ENCODE measurements around the gene HLA-DRA. TPM values are rescaled to one million over a fixed set of nuclear protein-coding genes. Genes with fewer than 3 reads are reported as not detected.
"Not testable (repeated sequence)": the region's sequence is repeated elsewhere in the genome, so short reads cannot be mapped to it uniquely, and the experiment has no call there.

HLA-DRA gene
- total RNA-seq, 1 donor from 2014 or later, result 40.1 TPM

DNA sequence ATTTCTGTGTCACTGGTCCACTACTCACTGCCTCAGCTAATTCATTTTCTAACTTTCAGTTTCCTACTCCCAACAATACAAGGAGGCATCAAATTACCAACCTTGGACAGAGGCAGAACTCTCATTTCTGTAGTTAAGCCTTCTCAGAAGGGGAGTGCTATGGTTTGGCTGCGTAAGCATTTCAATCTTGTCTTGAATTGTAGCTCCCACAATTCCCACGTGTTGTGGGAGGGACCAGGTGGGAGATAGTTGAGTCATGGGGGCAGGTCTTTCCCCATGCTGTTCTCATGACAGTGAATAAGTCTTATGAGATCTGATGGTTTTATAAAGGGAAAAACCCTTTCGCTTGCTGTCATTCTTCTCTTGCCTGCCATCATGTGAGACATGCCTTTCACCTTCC, 22.9 kb downstream of the HLA-DRA start:
- no peak for DNase-seq (ENCODE audit: low spot score)
- no peak overlapping the region for H3K4me3 Mint-ChIP-seq
- no peak overlapping the region for H3K27ac Mint-ChIP-seq
- intact Hi-C loops (cut with micrococcal nuclease), result no loop called here
- peaks cover 6% of the 10 kb centered on the region for H3K4me1 Mint-ChIP-seq (ENCODE audit: low read depth)
- H3K36me3 Mint-ChIP-seq (ENCODE audit: low read depth), result no peaks in the 10 kb centered on the region
- peaks cover 7% of the 10 kb centered on the region for H3K27me3 Mint-ChIP-seq (ENCODE audit: insufficient read depth)
- H3K9me3 Mint-ChIP-seq, result peaks cover 4% of the 10 kb centered on the region

DNA sequence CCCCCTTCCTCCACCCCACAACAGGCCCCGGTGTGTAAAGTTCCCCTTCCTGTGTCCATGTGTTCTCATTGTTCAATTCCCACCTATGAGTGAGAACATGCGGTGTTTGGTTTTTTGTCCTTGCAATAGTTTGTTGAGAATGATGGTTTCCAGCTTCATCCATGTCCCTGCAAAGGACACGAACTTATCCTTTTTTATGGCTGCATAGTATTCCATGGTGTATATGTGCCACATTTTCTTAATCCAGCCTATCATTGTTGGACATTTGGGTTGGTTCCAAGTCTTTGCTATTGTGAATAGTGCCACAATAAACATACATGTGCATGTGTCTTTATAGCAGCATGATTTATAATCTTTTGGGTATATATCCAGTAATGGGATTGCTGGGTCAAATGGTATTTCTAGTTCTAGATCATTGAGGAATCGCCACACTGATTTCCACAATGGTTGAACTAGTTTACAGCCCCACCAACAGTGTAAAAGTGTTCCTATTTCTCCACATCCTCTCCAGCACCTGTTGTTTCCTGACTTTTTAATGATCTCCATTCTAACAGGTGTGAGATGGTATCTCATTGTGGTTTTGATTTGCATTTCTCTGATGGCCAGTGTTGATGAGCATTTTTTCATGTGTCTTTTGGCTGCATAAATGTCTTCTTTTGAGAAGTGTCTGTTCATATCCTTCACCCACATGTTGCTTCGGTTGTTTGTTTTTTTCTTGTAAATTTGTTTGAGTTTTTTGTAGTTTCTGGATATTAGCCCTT, 28.2 kb downstream of the HLA-DRA start:
- H3K36me3 Mint-ChIP-seq (ENCODE audit: low read depth); intact Hi-C loops (cut with micrococcal nuclease); DNase-seq (ENCODE audit: low spot score); H3K4me3 Mint-ChIP-seq; H3K27me3 Mint-ChIP-seq (ENCODE audit: insufficient read depth); H3K27ac Mint-ChIP-seq; H3K4me1 Mint-ChIP-seq (ENCODE audit: low read depth); H3K9me3 Mint-ChIP-seq: not testable (repeated sequence)

DNA sequence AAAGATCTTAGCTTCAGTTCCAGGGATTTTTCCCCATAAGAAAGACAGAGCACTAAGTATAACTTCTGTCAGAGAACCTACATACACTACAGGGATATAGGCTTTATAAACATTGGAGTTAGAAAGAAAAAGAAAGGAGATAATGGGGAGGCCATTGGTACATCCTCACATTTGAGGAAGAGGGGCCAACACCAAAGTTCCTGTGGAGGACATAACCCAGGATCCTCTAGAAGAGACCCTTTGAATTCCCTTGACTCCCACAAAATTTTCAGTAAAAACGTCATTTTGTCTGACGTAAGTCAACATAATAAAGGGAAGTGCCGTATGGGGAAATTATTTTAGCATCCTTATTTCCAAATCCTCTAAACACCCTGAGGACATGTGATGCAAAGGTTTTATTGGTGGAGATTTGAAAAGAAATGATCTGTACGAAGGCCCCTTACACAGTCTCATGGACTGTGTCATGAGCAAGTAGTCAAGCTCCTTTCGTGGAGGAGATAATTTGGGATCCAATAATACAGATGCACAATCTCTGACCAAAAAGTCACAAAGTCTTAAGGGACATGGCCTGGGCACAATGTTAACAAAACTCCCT, 33.2 kb downstream of the HLA-DRA start:
- no peaks in the 10 kb centered on the region for H3K36me3 Mint-ChIP-seq (ENCODE audit: low read depth)
- intact Hi-C loops (cut with micrococcal nuclease), result no loop called here
- H3K4me3 Mint-ChIP-seq, result no peak overlapping the region

DNA sequence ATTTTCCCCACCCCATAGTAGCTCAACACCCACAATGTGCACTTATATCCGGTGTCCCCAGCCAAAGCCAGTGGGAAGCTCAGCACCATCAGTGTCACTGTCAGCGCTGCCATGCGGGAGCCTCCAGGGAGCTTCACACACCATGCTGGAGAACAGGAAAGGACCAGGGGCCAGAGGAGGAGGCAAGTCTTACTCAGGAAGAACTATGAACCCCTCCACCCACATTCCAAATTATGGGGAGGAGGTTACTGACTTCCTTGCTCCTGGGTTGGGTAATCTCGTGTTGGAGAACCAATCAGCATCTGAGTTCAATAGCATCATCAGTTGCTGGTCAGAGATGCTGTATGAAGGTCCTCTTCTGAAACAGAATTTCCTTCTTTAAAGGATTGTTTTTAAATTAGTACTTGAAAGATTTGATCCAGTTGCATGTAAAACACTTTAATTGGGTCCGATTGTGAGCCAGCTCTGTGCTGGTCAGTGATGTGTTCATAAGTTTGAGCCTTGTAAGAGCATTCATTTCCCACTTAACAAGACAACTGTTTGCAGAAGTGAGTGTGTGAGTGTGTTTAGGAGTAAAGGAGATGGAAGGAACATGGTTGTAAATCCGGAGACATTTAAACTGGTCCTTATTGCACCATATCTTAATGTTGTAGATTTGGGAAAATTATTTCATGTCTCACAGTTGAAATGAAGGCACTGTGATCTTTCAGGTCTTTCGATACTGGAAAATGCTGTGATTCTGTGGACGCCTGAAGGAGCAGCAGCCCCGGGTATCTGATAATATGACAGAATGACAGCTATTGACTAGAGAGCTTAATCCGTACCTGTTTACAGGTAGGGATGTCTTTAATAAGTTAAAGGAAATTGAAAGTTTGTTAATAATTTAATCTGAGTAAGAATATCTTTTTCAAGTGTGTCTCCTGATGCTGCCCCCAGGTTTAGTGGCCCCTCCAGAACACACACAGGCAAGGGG, 34.0 kb downstream of the HLA-DRA start:
- H3K27ac Mint-ChIP-seq; intact Hi-C loops (cut with micrococcal nuclease); H3K4me1 Mint-ChIP-seq (ENCODE audit: low read depth); H3K9me3 Mint-ChIP-seq; DNase-seq (ENCODE audit: low spot score); H3K36me3 Mint-ChIP-seq (ENCODE audit: low read depth); H3K4me3 Mint-ChIP-seq: not testable (repeated sequence)
- H3K27me3 Mint-ChIP-seq (ENCODE audit: insufficient read depth), result peaks cover 19% of the 10 kb centered on the region

More for the DNA sequence above, 33.2 kb downstream of the HLA-DRA start:
- no peaks in the 10 kb centered on the region for H3K9me3 Mint-ChIP-seq
- no peak for DNase-seq (ENCODE audit: low spot score)
- peaks cover 4% of the 10 kb centered on the region for H3K4me1 Mint-ChIP-seq (ENCODE audit: low read depth)
- H3K27me3 Mint-ChIP-seq (ENCODE audit: insufficient read depth), result peaks cover 18% of the 10 kb centered on the region
- no peak overlapping the region for H3K27ac Mint-ChIP-seq

DNA sequence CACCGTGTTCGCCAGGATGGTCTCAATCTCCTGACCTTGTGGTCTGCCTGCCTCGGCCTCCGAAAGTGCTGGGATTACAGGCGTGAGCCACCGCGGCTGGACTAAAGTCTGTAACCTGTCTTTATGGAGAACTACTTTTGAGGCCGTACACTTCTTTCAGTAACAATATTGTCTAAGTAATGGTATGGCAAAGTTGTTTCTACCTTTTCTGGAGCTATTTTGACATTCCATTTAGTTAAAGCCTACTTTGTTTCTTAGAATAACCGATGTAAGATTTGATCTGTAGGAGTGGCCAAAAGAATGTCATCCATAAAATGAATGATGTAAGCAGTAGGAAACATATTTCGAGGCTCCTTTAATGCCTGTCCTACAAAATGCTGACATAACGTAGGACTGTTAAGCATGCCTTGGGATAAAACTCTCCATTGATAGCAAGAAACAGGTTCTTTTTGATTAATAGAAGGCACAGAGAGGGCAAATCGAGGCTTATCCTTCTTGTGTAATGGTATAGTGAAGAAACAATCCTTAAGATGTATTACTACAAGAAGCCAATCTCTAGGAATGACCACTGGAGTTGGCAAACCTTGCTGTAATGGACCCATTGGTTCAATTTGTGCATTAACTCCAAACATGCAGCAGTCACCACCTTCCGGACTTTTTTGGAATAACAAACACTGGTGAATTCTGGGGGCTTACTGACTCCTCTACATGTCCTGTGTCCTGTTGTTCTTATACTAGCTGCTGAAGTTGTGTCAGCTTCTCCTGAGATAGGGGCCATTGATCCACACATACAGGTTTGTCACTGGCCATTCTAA, 35.9 kb downstream of the HLA-DRA start:
- DNase-seq (ENCODE audit: low spot score), result no peak
- intact Hi-C loops (cut with micrococcal nuclease), result no loop called here
- H3K4me1 Mint-ChIP-seq (ENCODE audit: low read depth), result peaks cover 4% of the 10 kb centered on the region
- no peak overlapping the region for H3K4me3 Mint-ChIP-seq
- H3K36me3 Mint-ChIP-seq (ENCODE audit: low read depth), result no peaks in the 10 kb centered on the region
- H3K27me3 Mint-ChIP-seq (ENCODE audit: insufficient read depth), result peaks cover 27% of the 10 kb centered on the region
- H3K27ac Mint-ChIP-seq, result no peak overlapping the region
- no peaks in the 10 kb centered on the region for H3K9me3 Mint-ChIP-seq

DNA sequence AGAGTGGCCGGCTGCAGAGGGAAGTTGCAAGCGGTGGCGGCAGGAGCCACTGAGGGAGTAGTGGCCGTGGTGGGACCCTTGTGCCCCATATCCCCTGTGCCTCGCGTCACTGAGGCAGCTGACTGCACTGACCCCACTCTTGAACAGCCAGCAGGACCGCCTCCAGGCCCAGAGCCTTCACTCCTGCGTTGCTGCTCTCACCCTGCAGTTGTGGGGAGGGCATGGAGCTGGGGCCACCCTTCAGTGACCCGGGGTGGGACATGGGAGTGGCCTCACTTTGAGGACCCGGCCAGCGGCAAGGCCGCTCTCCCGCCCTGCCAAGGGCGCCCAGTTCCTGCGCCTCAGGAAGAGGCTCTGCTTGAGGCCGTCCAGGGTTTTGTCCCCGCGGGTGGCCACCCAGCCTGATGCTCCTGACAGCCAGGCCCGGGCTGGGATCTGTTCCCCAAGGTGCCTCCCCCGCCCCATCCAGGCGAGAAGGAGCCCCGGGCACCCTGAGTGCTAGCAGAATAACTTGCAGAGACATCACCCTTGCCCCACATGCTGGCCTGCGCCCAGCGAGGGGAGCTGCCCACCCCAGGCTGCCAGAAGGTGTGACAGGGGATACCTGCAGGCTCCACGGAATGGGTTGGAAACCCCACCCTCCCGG, 44.4 kb downstream of the HLA-DRA start:
- Mint-ChIP-seq H3K4me1 (ENCODE audit: low read depth) (no peaks in the 10 kb centered on the region), H3K27ac (no peak overlapping the region), H3K27me3 (ENCODE audit: insufficient read depth) (peaks cover 28% of the 10 kb centered on the region), H3K9me3 (no peaks in the 10 kb centered on the region), H3K4me3 (no peak overlapping the region), H3K36me3 (ENCODE audit: low read depth) (no peaks in the 10 kb centered on the region)
- intact Hi-C loops (cut with micrococcal nuclease), result no loop called here
- no peak for DNase-seq (ENCODE audit: low spot score)

DNA sequence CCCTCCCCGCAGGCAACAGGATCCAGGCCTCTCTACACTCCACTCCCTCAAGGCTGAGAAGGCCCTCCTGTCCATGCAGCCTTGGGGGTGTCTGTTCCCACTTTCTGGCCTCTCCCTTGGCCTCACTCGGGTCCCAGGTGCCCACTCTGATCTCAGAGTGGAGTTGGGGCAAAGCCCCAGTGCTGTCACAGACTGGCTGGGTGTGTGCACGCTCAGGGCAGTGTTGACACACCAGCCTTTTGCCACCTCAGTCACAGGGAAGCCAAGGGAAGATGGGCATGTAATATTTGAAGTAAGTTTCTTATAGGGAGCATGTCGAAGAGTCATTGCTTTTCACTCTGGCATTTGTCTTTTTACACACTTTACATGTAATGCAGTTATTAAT, 44.9 kb downstream of the HLA-DRA start:
- H3K27ac Mint-ChIP-seq, result no peak overlapping the region
- H3K9me3 Mint-ChIP-seq, result no peaks in the 10 kb centered on the region
- no peak overlapping the region for H3K4me3 Mint-ChIP-seq
- no peaks in the 10 kb centered on the region for H3K4me1 Mint-ChIP-seq (ENCODE audit: low read depth)
- no peak for DNase-seq (ENCODE audit: low spot score)
- intact Hi-C loops (cut with micrococcal nuclease), result no loop called here
- peaks cover 31% of the 10 kb centered on the region for H3K27me3 Mint-ChIP-seq (ENCODE audit: insufficient read depth)
- no peaks in the 10 kb centered on the region for H3K36me3 Mint-ChIP-seq (ENCODE audit: low read depth)

DNA sequence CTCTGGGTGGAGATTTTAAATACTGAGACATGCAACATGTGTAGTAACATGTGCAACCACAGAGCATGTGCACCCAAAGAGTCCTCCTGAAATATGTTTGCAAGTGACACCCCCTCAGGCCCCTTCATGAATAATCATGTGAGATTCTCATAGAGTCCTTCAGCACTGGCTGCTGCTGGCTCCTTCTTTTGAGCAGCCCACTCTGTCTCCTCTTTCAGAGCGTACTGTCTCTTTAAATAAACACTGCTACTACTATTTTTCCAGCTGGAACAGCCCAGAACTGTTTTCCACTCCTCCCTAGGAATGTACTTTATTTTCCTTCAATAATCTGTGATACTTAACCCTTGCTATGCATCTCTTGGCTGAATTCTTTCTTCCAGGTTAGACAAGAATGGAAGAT, 48.4 kb downstream of the HLA-DRA start:
- no peaks in the 10 kb centered on the region for H3K36me3 Mint-ChIP-seq (ENCODE audit: low read depth)
- peaks cover 27% of the 10 kb centered on the region for H3K27me3 Mint-ChIP-seq (ENCODE audit: insufficient read depth)
- H3K4me1 Mint-ChIP-seq (ENCODE audit: low read depth), result no peaks in the 10 kb centered on the region
- intact Hi-C loops (cut with micrococcal nuclease), result no loop called here
- no peak for DNase-seq (ENCODE audit: low spot score)
- no peak overlapping the region for H3K27ac Mint-ChIP-seq
- peaks cover 4% of the 10 kb centered on the region for H3K9me3 Mint-ChIP-seq
- H3K4me3 Mint-ChIP-seq, result no peak overlapping the region

DNA sequence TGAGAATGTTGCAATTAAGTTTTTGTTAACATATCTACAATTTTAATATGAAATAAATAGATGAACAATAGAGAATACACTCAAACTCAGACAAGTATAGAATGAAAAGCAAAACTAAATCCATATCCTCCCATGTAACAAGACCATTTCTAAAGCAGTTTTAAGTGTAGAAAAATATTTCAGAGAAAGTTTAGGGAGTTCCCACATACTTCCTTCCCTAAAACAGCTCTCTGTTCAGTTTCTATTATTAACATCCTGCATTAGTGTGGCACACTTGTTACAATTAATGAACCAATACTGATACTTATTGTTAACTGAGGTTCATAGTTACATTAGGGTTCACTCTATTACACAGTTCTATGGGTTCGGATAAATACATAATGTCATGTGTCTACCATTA, 52.0 kb downstream of the HLA-DRA start:
- intact Hi-C loops (cut with micrococcal nuclease), result loop anchor here (1.0 kb wide), 2 partner anchors 10 to 46 kb away; no protein-coding TSS in a partner anchor
- Mint-ChIP-seq H3K36me3 (ENCODE audit: low read depth) (no peaks in the 10 kb centered on the region), H3K27me3 (ENCODE audit: insufficient read depth) (peaks cover 25% of the 10 kb centered on the region), H3K9me3 (peaks cover 4% of the 10 kb centered on the region), H3K4me3 (no peak overlapping the region), H3K4me1 (ENCODE audit: low read depth) (no peaks in the 10 kb centered on the region), H3K27ac (no peak overlapping the region)
- no peak for DNase-seq (ENCODE audit: low spot score)

DNA sequence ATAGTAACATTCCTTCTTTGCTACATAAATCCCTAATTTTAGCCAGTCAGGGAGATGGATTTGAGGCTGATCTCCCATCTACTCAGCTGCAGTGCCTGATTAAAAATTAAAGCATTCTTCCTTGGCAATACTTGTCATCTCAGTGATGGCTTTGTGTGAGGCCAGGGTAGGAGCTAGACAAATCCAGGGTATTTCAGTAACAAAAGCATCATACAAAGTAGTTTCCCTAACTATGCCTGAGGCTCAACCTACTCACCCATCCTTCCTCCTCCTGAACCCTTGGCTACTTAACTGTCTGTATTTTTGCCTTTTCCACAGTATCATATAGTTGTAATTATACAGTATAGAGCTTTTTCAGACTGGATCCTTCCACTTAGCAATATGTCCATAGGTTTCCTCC, 52.7 kb downstream of the HLA-DRA start:
- Mint-ChIP-seq H3K4me3 (no peak overlapping the region), H3K36me3 (ENCODE audit: low read depth) (no peaks in the 10 kb centered on the region), H3K27ac (no peak overlapping the region), H3K27me3 (ENCODE audit: insufficient read depth) (peaks cover 22% of the 10 kb centered on the region), H3K9me3 (peaks cover 4% of the 10 kb centered on the region), H3K4me1 (ENCODE audit: low read depth) (no peaks in the 10 kb centered on the region)
- DNase-seq (ENCODE audit: low spot score), result no peak
- intact Hi-C loops (cut with micrococcal nuclease), result loop anchor here (1.0 kb wide), 2 partner anchors 9 to 45 kb away; no protein-coding TSS in a partner anchor

Measured in activated T-helper 1 cell treated with anti-CD3 and anti-CD28 coated beads, Interleukin-12 subunit alpha, Interleukin-12 subunit beta, Interleukin-2, Interleukin-4 antibody, amounts not matched to agents 30 ng/mL and 10 ng/mL and 1 ng/mL, durations not matched to agents 14 hours and 24 hours and 36 hours (primary cell).